Omental fat pad (tissue), 4 donors: Measurements from ENCODE around the gene OSBPL10. TPM values are rescaled to one million over a fixed set of nuclear protein-coding genes. Genes with fewer than 3 reads are reported as not detected.

Source experiments
- ATAC-seq: fragments of 150-250 bp; one replicate; pipeline ENCODE4 v1.9.1; 2016; ENCODE audit warnings: mild to moderate bottlenecking, moderate library complexity; ENCODE audit not compliant: low FRiP score
- DNase-seq: peaks from one replicate; pipeline ENCODE4 v3.0.0-alpha.2; 2019; ENCODE audit warnings: low spot score
- total RNA-seq, 4 donors: library from RNA; depleted of rRNA; stranded (reverse); fragments of >200 nt; gene quantifications; one replicate each; pipeline ENCODE4 v1.1.0, GENCODE V29; 2016
- TF ChIP-seq, protein P1 (sequence below), 3 donors: fragments of 450-650 bp; IDR thresholded peaks; one replicate each; pipeline ENCODE4 v1.5.1; 2016 to 2017; ENCODE audit warnings: antibody characterized with exemption in 3 of 3, mild to moderate bottlenecking in 3 of 3, moderate library complexity in 2 of 3

The OSBPL10 gene
- total RNA-seq, 4 donors from 2014 or later: 6.3 to 67.1 (median 10.5) TPM

DNA sequence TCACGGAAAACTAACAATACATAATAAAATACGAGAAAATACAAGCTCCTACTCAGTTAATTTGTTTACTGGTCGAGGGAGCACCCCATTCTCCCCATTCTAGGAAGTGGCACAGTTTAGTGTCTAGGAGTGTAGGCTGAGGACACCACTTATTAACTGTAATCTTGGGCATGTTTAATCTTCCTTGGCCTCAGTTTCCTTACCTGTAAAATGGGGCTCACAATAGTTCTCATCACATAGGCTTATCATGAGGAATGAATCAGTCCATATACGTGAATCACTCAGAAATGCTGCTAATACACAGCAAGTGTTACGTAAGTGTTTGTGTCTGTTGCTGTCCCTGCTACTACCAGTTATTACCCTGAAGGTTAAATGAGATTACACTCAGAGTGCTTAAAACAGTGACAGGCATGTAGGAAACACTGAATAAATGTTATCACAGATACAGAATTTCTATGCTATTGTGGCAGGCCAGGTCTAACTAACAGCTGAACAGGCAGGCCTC lies 210.2 kb downstream of the OSBPL10 start:
- ATAC-seq: no peak
- DNase-seq: no peak
- TF ChIP-seq, protein P1, sequence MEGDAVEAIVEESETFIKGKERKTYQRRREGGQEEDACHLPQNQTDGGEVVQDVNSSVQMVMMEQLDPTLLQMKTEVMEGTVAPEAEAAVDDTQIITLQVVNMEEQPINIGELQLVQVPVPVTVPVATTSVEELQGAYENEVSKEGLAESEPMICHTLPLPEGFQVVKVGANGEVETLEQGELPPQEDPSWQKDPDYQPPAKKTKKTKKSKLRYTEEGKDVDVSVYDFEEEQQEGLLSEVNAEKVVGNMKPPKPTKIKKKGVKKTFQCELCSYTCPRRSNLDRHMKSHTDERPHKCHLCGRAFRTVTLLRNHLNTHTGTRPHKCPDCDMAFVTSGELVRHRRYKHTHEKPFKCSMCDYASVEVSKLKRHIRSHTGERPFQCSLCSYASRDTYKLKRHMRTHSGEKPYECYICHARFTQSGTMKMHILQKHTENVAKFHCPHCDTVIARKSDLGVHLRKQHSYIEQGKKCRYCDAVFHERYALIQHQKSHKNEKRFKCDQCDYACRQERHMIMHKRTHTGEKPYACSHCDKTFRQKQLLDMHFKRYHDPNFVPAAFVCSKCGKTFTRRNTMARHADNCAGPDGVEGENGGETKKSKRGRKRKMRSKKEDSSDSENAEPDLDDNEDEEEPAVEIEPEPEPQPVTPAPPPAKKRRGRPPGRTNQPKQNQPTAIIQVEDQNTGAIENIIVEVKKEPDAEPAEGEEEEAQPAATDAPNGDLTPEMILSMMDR (IDR thresholded peaks at IDR 0.05): no peak

DNA sequence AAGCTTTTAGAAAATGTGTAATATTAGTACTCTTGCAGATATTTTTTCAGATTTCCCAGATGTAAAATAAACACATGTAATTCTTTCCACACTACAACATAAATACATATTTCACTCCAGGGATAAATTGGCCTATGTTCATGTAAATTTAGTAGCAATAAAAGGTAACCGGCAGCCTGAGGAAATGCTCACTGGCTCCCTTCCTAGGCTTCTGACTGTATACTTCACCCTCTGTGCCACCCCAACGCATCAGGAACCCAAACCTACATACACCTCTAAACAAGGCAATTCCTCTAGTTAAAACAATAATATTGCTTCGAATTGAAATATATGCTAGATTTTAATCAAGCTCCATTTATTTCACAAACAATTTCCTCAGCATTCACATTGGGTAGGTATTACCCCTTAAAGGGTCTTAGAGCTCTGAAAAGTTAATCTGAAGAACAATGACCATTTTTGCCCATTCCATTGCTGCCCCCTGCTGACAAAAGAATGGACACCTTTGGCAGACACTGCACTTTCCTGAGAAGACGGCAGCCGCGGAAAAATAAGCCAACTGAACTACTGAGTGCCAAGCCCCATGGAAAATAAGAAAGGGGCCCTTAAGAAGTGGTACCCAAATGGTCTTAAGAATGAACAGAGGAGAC lies 212.5 kb downstream of the OSBPL10 start:
- DNase-seq (no peak), ATAC-seq (no peak)
- TF ChIP-seq, protein P1 (IDR thresholded peaks at IDR 0.05): no peak

DNA sequence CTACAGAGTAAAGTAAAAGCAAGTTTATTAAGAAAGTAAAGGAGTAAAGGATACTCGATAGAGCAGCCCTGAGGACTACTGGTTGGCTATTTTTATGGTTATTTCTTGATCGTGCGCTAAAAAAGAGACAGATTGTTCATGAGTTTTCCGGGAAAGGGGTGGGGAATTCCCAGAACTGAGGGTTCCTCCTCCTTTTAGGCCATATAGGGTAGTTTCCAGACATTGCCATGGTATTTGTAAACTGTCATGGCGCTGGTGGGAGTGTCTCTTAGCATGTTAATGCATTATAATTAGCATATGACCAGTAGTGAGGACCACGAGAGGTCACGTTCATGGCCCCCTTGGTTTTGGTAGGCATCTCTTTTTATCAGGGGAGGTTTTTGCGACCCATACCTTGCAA lies 213.1 kb downstream of the OSBPL10 start:
- no peak for DNase-seq
- no peak for ATAC-seq
- TF ChIP-seq, protein P1 (IDR thresholded peaks at IDR 0.05): no peak

DNA sequence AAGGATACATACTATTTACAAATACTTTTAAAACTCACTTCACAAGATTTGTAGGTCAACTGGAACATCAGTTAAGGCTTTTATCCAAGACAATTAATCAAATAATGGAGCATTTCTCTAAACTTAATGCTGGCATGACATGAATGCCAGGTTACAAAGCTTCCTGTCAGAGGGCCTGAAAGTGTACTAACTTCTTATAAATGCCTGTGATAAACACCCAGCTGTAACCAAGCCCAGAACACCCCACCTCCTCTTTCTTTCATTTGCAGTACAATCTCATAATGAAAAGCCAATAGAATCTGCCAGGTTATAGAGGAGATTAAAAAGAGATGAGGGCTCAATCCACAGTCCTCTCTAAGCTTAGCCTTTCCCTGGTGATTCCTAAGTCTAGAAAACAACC lies 214.4 kb downstream of the OSBPL10 start:
- DNase-seq: no peak
- TF ChIP-seq, protein P1 (IDR thresholded peaks at IDR 0.05): no peak
- no peak for ATAC-seq

DNA sequence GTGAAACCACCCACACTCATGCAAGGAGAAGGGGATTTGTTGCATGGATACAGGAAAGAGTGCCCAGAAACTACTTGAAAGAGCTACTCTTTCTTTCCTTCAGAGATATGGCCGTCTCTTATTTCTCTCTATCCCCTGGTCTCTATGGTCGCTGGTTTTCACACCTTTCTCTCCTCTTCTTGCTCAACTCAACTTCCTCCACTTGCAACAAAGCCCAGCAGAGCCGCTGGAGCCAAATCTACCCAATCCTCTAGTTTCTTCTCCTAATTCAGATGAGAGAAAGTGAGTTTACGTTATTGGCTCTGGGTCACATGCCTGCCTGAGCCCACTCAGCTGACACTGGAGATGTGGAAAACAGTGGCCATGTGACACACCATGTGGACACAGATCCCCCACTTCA lies 215.2 kb downstream of the OSBPL10 start:
- ATAC-seq: no peak
- DNase-seq: no peak
- TF ChIP-seq, protein P1 (IDR thresholded peaks at IDR 0.05): no peak

DNA sequence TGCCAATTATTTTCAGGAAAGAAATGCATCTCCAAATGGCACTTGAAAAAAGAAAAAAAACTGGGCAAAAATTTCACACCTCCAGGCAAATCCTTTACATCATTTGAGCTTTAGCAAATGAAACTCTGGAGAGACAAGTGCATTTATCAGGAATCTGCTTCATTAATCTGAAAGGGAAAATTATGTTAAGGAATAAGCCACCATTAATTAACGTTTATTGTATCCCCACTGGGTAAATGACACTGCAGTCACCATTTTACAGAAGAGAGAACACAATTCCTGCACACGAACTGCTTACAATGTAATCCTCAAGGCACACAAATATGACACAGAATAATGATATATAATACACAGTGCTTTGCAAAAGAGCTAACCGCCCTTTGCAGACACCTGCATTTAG lies 217.3 kb downstream of the OSBPL10 start:
- TF ChIP-seq, protein P1 (IDR thresholded peaks at IDR 0.05): no peak
- ATAC-seq (no peak), DNase-seq (no peak)

DNA sequence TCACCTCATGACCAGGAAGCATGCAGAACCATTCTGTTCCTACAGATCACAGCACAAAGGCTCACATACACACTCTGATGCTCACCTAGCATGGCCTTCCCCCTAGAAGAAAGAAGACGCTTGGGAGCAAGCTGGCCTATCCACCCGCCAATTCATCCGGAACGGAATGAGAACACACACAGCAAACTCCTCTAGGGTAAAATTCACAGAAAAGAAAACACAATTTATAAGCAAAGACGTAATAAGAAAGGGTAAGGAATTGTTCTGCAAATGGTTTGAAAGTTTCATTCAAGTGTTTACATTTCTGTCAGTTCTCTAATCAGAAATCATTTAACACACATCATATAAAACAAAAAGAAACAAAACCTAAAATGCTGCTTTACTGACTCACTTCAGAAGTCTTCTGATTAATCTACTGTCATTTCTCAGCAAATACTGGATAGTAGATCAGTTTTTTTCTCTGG lies 218.1 kb downstream of the OSBPL10 start:
- DNase-seq (no peak), ATAC-seq (no peak)
- TF ChIP-seq, protein P1 (IDR thresholded peaks at IDR 0.05): no peak
